NCI-H2081 (cell line): ENCODE data around the gene EIF3I.
A peak's percentile ranks its signal among the peaks of the same experiment; 100 is the strongest.

ENCODE experiments used
- DNase-seq, 2 experiments: peaks; one replicate each; lab custom pipeline; 2025; lab: John Stamatoyannopoulos, UW

The EIF3I gene

DNA sequence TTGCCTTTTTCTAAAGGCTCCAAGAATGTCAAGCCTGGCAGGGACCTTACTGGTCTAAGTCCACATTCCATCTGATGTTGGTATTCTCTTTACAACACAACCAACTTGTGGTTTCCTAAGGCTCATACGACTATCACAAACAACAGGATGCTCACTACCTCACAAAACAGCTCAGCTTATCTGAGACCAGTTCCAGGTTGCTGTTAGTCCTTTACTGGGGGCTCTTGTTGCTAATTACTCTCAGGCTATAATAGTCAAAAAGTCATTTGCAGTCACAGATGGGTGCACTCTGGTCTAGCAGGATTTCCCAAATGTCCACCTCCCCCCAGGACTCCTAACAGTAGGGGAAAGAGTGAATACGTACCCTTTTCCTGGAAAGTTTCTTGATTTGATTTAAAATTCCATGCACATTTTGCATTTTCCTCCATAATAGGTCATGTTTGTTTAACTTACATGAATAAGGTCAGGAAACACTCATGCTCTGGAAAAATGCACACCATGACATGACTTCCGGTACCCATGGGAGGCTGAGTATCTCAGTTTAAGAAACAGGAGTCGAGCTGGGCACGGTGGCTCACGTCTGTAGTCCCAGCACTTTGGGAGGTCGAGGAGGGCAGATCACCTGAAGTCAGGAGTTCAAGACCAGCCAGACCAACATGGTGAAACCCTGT, 44.8 kb downstream of the EIF3I start:
- DNase-seq: no peak

DNA sequence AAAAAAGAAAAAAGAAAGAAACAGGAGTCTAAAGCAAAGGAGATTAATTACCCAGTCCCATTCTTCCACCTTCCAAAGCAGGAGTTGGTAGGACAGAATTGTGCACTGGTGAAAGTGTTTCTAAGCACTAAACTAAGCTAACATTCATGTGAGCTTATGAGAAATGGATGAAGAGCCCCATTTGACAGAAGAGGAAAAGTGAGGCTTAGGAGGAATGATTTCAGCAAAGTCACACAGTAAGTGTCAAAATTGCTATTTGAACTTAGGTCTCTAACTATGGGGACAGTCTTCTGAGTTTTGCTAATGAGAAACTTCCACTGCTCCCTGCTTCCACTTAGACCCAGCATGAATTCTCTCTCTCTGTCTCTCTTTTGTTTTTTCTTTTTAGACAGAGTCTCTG, 47.5 kb downstream of the EIF3I start:
- DNase-seq: no peak

- no peak for DNase-seq
These were observed 50.6 kb downstream of the EIF3I start for GRCh38 chr1:32272557-32273390.

DNA sequence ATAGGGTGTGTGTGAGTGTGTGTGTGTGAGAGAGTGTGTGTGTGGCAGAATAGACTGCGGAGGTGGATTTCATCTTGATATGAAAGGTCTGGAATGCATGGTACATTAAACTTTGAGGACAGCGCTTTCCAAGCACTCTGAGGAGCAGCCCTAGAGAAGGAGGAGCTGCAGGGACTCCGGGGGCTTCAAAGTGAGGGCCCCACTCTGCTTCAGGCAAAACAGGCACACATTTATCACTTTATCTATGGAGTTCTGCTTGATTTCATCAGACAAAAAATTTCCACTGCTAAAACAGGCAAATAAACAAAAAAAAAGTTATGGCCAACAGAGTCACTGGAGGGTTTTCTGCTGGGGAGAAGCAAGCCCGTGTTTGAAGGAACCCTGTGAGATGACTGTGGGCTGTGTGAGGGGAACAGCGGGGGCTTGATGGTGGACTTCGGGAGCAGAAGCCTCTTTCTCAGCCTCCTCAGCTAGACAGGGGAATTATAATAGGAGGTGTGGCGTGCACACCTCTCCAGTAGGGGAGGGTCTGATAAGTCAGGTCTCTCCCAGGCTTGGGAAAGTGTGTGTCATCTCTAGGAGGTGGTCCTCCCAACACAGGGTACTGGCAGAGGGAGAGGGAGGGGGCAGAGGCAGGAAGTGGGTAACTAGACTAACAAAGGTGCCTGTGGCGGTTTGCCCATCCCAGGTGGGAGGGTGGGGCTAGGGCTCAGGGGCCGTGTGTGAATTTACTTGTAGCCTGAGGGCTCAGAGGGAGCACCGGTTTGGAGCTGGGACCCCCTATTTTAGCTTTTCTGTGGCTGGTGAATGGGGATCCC, 51.4 kb downstream of the EIF3I start:
- peak; percentile 77 to 80 for DNase-seq

GRCh38 chr1:32274646-32275340, 52.6 kb downstream of the EIF3I start:
- DNase-seq: no peak

GRCh38 chr1:32275424-32275823, 53.2 kb downstream of the EIF3I start:
- DNase-seq: no peak

GRCh38 chr1:32276032-32276782, 54.0 kb downstream of the EIF3I start:
- no peak for DNase-seq
